LNCaP clone FGC (cell line): ENCODE results near the gene ZNF211.

Experiments
- DNase-seq: peaks from one replicate; pipeline ENCODE4 v3.0.0-alpha.2; 2011; ENCODE audit warnings: low read depth
- H3K4me3 ChIP-seq: 2 replicates; pipeline ENCODE4 v1.5.1; 2011; ENCODE audit warnings: mild to moderate bottlenecking, low read depth, low read length, control low read depth
- TF ChIP-seq, protein P1 (sequence below): IDR thresholded peaks from 2 replicates; pipeline ENCODE4 v1.5.1; 2012; ENCODE audit warnings: mild to moderate bottlenecking; ENCODE audit not compliant: control insufficient read depth, insufficient read depth; ENCODE audit errors: extremely low read depth

ZNF211 gene

DNA sequence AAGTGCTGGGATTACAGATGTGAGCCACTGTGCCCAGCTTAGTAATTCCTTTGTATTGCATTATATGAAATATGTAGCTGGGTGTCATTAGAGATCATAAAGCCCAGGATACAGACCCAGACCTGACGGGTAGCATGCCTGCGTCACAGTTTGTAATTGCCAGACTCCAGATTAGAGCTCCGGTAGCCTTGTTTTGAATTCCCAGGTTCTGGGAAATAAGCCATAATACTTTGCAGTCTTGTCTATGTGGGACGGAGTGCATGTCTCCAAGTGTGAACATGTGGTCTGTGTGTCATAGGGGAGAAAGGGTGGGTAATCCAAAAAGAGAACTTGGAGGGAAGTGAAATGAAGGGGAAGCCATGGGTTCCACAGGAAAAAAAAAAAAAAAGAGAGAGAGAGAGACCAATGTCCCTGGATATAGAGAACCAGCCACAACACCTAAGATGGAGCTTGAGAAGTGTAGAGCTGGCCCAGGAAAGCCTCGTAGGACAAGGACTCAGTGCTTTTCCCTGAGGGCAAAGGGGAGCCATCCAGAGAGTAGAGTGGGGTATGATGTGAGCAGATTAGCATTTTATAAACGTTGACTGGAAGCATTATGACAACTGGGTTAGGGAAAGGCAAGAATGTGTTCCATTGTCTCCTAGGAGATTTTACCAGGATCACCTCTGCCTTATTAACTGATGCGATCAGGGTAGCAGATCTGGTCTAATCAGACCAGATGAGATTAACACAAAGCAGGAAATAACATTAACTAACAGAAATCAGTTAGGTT is 38.3 kb downstream of the ZNF211 start:
- TF ChIP-seq, protein P1, sequence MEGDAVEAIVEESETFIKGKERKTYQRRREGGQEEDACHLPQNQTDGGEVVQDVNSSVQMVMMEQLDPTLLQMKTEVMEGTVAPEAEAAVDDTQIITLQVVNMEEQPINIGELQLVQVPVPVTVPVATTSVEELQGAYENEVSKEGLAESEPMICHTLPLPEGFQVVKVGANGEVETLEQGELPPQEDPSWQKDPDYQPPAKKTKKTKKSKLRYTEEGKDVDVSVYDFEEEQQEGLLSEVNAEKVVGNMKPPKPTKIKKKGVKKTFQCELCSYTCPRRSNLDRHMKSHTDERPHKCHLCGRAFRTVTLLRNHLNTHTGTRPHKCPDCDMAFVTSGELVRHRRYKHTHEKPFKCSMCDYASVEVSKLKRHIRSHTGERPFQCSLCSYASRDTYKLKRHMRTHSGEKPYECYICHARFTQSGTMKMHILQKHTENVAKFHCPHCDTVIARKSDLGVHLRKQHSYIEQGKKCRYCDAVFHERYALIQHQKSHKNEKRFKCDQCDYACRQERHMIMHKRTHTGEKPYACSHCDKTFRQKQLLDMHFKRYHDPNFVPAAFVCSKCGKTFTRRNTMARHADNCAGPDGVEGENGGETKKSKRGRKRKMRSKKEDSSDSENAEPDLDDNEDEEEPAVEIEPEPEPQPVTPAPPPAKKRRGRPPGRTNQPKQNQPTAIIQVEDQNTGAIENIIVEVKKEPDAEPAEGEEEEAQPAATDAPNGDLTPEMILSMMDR, result no peak
- DNase-seq, result no peak
- no peak overlapping the region for H3K4me3 ChIP-seq

DNA sequence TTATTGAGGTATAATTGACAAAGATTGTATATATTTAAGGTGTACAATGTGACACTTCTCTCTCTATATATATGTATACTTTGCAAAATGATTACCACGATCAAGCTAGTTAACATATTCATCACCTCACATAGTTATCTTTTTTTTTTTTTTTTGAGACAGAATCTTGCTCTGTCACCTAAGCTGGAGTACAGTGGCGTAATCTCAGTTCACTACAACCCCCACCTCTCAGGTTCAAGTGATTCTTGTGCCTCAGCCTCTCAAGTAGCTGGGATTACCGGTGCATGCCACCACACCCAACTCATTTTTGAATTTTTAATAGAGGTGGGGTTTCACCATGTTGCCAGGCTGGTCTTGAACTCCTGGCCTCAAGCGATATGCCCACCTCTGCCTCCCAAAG is 39.5 kb downstream of the ZNF211 start:
- TF ChIP-seq, protein P1, result no peak
- H3K4me3 ChIP-seq, result no peak overlapping the region
- DNase-seq, result no peak

DNA sequence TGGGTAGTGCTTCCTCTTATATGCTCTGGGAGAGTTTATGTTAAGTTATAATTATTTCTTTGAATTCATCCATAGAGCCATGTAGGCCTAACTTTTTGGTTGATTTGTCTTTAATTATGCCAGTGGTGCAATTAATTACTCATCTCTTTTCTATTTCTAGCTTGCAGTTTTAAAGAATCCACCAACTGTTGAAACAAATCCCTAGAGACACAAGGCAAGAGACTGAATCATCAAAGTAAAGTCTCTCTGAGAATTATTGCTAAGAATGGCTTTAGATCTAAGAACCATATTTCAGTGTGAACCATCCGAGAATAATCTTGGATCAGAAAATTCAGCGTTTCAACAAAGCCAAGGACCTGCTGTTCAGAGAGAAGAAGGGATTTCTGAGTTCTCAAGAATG is 42.9 kb downstream of the ZNF211 start:
- TF ChIP-seq, protein P1, result no peak
- no peak for DNase-seq
- H3K4me3 ChIP-seq, result no peak overlapping the region

DNA sequence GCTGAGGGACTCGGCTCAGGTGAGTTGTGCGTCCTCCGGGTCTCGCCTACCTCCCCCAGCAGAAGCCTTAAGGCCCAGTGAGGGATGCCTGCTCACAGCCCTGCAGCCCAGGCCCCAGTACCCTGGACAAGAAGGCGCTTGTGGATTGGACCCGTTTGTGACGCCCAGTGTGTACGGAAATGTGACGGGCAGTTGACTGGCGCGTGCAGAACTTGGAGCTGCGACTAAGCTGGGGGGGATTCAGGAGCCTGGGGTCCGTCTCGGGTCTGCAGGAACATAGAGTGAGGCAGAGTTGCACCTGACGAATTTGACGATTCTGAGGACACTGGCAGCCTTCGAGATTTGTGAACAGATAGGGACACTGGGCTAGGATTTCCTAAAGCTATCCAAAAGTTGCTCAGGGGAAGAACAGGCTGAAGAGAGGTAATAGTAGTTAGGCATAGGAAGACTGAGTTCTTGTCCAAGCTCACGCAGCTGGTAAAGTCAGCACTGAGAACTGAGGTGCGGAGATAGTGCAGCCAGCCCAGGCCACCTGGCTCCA is 49.3 kb downstream of the ZNF211 start:
- no peak for DNase-seq
- H3K4me3 ChIP-seq, result peak overlapping the region; percentile 83
- TF ChIP-seq, protein P1, result no peak

DNA sequence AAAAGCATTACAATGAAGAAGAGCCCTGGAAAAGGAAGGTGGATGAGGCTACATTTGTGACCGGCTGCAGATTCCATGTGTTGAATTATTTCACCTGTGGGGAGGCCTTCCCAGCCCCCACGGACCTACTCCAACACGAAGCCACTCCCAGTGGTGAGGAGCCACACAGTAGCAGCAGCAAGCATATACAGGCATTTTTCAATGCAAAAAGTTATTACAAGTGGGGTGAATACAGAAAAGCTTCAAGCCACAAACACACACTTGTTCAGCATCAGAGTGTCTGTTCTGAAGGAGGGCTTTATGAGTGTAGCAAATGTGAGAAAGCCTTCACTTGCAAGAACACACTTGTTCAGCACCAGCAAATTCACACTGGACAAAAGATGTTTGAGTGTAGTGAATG is 53.8 kb downstream of the ZNF211 start:
- no peak overlapping the region for H3K4me3 ChIP-seq
- DNase-seq, result no peak
- TF ChIP-seq, protein P1, result no peak

DNA sequence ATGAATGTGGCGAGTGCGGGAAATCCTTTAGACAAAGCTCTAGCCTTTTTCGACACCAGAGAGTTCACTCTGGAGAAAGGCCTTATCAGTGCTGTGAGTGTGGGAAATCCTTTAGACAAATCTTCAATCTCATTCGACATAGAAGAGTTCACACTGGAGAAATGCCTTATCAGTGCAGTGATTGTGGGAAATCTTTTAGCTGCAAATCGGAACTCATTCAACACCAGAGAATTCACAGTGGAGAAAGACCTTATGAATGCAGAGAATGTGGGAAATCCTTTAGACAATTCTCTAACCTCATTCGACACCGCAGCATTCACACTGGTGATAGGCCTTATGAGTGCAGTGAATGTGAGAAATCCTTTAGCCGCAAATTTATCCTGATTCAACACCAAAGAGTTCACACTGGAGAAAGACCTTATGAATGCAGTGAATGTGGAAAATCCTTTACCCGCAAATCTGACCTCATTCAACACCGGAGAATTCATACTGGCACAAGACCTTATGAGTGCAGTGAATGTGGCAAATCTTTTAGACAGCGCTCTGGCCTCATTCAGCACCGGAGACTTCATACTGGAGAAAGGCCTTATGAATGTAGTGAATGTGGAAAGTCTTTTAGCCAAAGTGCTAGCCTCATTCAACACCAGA is 54.5 kb downstream of the ZNF211 start:
- H3K4me3 ChIP-seq, result no peak overlapping the region
- TF ChIP-seq, protein P1, result no peak
- DNase-seq, result no peak
